Measurements from ENCODE around the gene DSC3.

- TF ChIP-seq CTCF (IDR thresholded peaks at IDR 0.05; ENCODE audit: insufficient read depth, low read length, poor library complexity, severe bottlenecking) (no peak), EZH2phosphoT487 (conservative IDR thresholded peaks at IDR 0.05; ENCODE audit: low read length) (no peak)
Measured at GRCh38 chr18:30954262-30954661, 88.3 kb downstream of the DSC3 start.
